GM18507 (cell line): ENCODE results near the gene MLLT3.

Experiments used
- DNase-seq: peaks from one replicate; pipeline ENCODE4 v3.0.0; 2011; ENCODE audit warnings: low read depth; ENCODE audit not compliant: insufficient read length; ENCODE audit errors: extremely low spot score
- FAIRE-seq: peaks from 2 replicates; lab custom pipeline; 2011; peaks lifted over from hg19 to GRCh38; lab: Jason Lieb, UNC

Gene MLLT3

GRCh38 chr9:20495098-20495497 is 127.2 kb downstream of the MLLT3 start:
- DNase-seq, result no peak
- FAIRE-seq, result no peak

GRCh38 chr9:20494035-20494434 is 128.3 kb downstream of the MLLT3 start:
- DNase-seq (no peak), FAIRE-seq (no peak)

GRCh38 chr9:20492772-20493171 is 129.5 kb downstream of the MLLT3 start:
- no peak for FAIRE-seq
- no peak for DNase-seq

GRCh38 chr9:20491612-20492011 is 130.7 kb downstream of the MLLT3 start:
- no peak for DNase-seq
- FAIRE-seq, result peak; percentile 29

GRCh38 chr9:20490246-20490834 is 132.0 kb downstream of the MLLT3 start:
- FAIRE-seq (peak; percentile 60), DNase-seq (no peak)

GRCh38 chr9:20488691-20489090 is 133.6 kb downstream of the MLLT3 start:
- FAIRE-seq, result peak; percentile 46
- DNase-seq, result no peak

GRCh38 chr9:20486552-20486951 is 135.7 kb downstream of the MLLT3 start:
- DNase-seq (no peak), FAIRE-seq (no peak)

GRCh38 chr9:20481437-20481836 is 140.9 kb downstream of the MLLT3 start:
- FAIRE-seq, result no peak

GRCh38 chr9:20480249-20480648 is 142.1 kb downstream of the MLLT3 start:
- DNase-seq, result no peak
- FAIRE-seq, result peak; percentile 73

More at GRCh38 chr9:20481437-20481836, 140.9 kb downstream of the MLLT3 start:
- DNase-seq, result no peak

- DNase-seq, result no peak
- peak; percentile 61 for FAIRE-seq
Observed at GRCh38 chr9:20479419-20480155, 142.7 kb downstream of the MLLT3 start.

- FAIRE-seq, result peak; percentile 26
Observed at GRCh38 chr9:20478786-20479185, 143.5 kb downstream of the MLLT3 start.

GRCh38 chr9:20477940-20478620 is 144.2 kb downstream of the MLLT3 start:
- FAIRE-seq, result peak; percentile 15
- DNase-seq, result no peak

More at GRCh38 chr9:20478786-20479185, 143.5 kb downstream of the MLLT3 start:
- DNase-seq, result no peak

- DNase-seq (no peak), FAIRE-seq (no peak)
Observed at GRCh38 chr9:20476912-20477521, 145.3 kb downstream of the MLLT3 start.

- DNase-seq, result no peak
- FAIRE-seq, result no peak
Observed at GRCh38 chr9:20474496-20474895, 147.8 kb downstream of the MLLT3 start.

GRCh38 chr9:20473515-20474013 is 148.7 kb downstream of the MLLT3 start:
- no peak for DNase-seq
- FAIRE-seq, result no peak

GRCh38 chr9:20472342-20473045 is 149.8 kb downstream of the MLLT3 start:
- DNase-seq, result no peak
- peak; percentile 31 for FAIRE-seq

- DNase-seq (no peak), FAIRE-seq (peak; percentile 63)
Observed at GRCh38 chr9:20466328-20467008, 155.8 kb downstream of the MLLT3 start.

- no peak for FAIRE-seq
- no peak for DNase-seq
Observed at GRCh38 chr9:20464242-20464641, 158.1 kb downstream of the MLLT3 start.

- no peak for DNase-seq
- peak; percentile 12 for FAIRE-seq
Observed at GRCh38 chr9:20463823-20464222, 158.5 kb downstream of the MLLT3 start.
